ENCODE measurements around the gene TMSB10.
"Not testable (repeated sequence)": the region's sequence is repeated elsewhere in the genome, so short reads cannot be mapped to it uniquely, and the experiment has no call there.

Gene TMSB10

GRCh38 chr2:84904717-84905174 lies 710 bp upstream of the TMSB10 start:
- DNase-seq (ENCODE audit: low spot score): peak; percentile 66

- DNase-seq (ENCODE audit: low spot score): no peak
Measured at GRCh38 chr2:84906108-84906899, 848 bp downstream of the TMSB10 start.

GRCh38 chr2:84906900-84907714 lies 1.7 kb downstream of the TMSB10 start:
- peak; percentile 84 for DNase-seq (ENCODE audit: low spot score)

GRCh38 chr2:84908948-84909713 lies 3.7 kb downstream of the TMSB10 start:
- no peak for DNase-seq (ENCODE audit: low spot score)

- no peak for DNase-seq (ENCODE audit: low spot score)
Measured at GRCh38 chr2:84911135-84911678, 5.8 kb downstream of the TMSB10 start.

GRCh38 chr2:84912984-84913383 lies 7.5 kb downstream of the TMSB10 start:
- no peak for DNase-seq (ENCODE audit: low spot score)

- no peak for DNase-seq (ENCODE audit: low spot score)
Measured at GRCh38 chr2:84914334-84914733, 8.9 kb downstream of the TMSB10 start.

GRCh38 chr2:84915675-84916074 lies 10.2 kb downstream of the TMSB10 start:
- not testable (repeated sequence) for DNase-seq (ENCODE audit: low spot score)

- not testable (repeated sequence) for DNase-seq (ENCODE audit: low spot score)
Measured at GRCh38 chr2:84917821-84918220, 12.4 kb downstream of the TMSB10 start.

- DNase-seq (ENCODE audit: low spot score): no peak
Measured at GRCh38 chr2:84918430-84918829, 13.0 kb downstream of the TMSB10 start.

GRCh38 chr2:84919885-84920580 lies 14.6 kb downstream of the TMSB10 start:
- peak; percentile 86 for DNase-seq (ENCODE audit: low spot score)

- DNase-seq (ENCODE audit: low spot score): no peak
Measured at GRCh38 chr2:84923009-84923408, 17.6 kb downstream of the TMSB10 start.

- DNase-seq (ENCODE audit: low spot score): no peak
Measured at GRCh38 chr2:84924173-84925106, 19.0 kb downstream of the TMSB10 start.

- DNase-seq (ENCODE audit: low spot score): no peak
Measured at GRCh38 chr2:84925336-84925723, 19.9 kb downstream of the TMSB10 start.

- DNase-seq (ENCODE audit: low spot score): peak; percentile 72
Measured at GRCh38 chr2:84925724-84926376, 20.4 kb downstream of the TMSB10 start.

- DNase-seq (ENCODE audit: low spot score): no peak
Measured at GRCh38 chr2:84927275-84927627, 21.8 kb downstream of the TMSB10 start.

GRCh38 chr2:84931384-84931821 lies 25.9 kb downstream of the TMSB10 start:
- no peak for DNase-seq (ENCODE audit: low spot score)

- DNase-seq (ENCODE audit: low spot score): no peak
Measured at GRCh38 chr2:84938194-84938879, 32.9 kb downstream of the TMSB10 start.

- no peak for DNase-seq (ENCODE audit: low spot score)
Measured at GRCh38 chr2:84939426-84940087, 34.1 kb downstream of the TMSB10 start.
